ENCODE measurements around the gene EPHX1.
"Not testable (repeated sequence)": the region's sequence is repeated elsewhere in the genome, so short reads cannot be mapped to it uniquely, and the experiment has no call there.

The EPHX1 gene

GRCh38 chr1:225887554-225888288, 77.8 kb downstream of the EPHX1 start:
- H3K4me3 Mint-ChIP-seq, DNase-seq, H3K9me3 Mint-ChIP-seq, H3K27ac Mint-ChIP-seq, H3K36me3 Mint-ChIP-seq: not testable (repeated sequence)
- CTCF ChIA-PET, result interaction anchor here (2.3 kb wide), 1 partner anchor 10 kb away, joined by 9 read pairs; no protein-coding TSS in a partner anchor
- Mint-ChIP-seq H3K27me3 (peaks cover 47% of the 10 kb centered on the region), H3K4me1 (peaks cover 29% of the 10 kb centered on the region)

DNA sequence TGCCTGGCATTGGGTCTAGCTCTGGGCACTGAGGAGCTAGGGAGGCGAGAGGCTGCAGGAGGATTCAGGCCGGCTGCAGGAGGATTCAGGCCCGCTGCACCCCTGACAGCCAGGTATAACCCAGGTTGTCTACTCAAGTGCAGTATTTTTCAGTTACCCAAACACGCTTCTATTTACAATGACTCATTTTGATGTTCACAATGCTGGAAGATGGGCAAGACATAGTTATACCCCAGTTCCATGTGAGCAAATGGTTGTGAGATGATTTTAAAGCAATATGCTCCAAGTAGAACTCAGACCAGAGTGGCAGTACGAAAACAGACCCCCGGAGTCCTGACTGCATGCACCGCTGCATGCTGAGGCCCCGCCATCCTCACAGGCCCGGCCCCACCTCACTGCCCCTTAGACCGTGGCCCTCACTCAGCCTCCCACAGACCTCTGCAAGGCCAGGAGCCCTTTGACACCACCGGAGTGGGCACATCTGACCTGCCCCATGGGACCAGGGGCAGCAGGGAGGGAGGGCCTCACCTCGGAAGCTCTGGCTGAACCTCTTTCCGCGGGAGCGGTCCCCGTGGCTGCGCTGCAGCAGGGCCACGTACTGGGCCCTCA, 78.5 kb downstream of the EPHX1 start:
- Mint-ChIP-seq H3K9me3 (no peaks in the 10 kb centered on the region), H3K27me3 (peaks cover 51% of the 10 kb centered on the region), H3K36me3 (no peaks in the 10 kb centered on the region), H3K4me3 (no peak overlapping the region), H3K4me1 (peaks cover 25% of the 10 kb centered on the region), H3K27ac (no peak overlapping the region)
- CTCF ChIA-PET, result interaction anchor here (2.3 kb wide), 1 partner anchor 11 kb away, joined by 9 read pairs; no protein-coding TSS in a partner anchor
- DNase-seq, result no peak

DNA sequence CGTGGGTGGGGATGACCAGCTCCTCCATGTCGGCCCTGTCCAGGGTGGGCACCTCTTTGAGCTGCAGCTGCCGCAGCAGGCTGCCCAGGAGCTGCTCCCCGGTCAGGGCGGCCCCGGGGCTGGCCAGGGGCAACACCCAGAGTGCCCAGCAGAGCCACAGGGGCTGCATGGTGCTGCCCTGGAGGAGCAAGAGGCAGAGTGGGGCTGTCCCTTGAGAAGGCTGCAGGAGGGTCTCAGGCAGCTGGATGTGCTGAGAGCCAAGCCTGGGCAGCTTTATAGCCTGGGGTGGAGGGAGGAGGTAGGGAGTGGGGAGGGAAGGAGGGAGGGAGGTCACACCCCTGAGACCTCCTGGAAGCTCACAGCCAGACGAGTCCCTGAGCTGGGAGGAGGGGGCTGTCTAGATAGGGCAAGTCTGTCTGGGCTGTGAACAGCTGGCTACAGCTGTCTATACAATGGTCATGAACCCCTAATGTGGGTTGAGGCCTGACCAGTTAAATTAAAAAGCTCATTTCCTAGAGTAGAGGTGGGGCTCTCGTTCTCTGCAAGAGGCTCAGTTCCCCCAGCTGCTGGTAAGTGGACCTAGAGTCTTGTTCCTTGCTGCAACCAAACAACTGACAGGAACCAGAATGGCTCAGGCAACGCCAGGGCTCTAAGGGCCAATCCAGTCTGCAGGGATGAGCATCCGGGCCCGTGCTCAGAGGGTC, 79.1 kb downstream of the EPHX1 start, which contains the start of gene LEFTY1:
Gene LEFTY1, minus strand, starts transcription at position 249 of the 704 bp plus-strand sequence. Its CDS starts 80 bp downstream, at position 169.
- Mint-ChIP-seq H3K4me3 (no peak within 1 kb of the TSS), H3K27me3 (peaks cover 47% of the 10 kb centered on the region), H3K27ac (no peak within 1 kb of the TSS), H3K36me3 (no peaks in the 10 kb centered on the region), H3K4me1 (peaks cover 25% of the 10 kb centered on the region), H3K9me3 (no peaks in the 10 kb centered on the region)
- CTCF ChIA-PET, result interaction anchor here (2.3 kb wide), 1 partner anchor 12 kb away, joined by 9 read pairs; no protein-coding TSS in a partner anchor
- DNase-seq, result no peak

DNA sequence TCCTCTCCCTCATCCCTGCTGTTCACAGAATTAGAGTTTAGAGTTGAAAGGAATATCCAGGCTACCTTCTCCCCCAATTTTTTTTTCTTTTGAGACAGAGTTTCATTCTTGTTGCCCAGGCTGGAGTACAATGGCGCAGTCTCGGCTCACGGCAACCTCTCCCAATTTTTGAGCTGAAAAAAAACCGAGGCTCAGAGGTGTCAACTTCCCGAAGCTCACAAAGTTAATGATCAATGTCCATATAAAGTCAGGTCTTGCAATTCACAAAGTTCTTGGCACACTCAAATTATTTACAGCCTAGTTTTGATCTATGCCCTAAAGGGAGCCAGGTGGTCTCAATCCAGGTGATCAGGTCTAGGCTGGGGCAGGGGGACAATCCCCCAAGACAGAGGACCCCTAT, 79.8 kb downstream of the EPHX1 start:
- H3K27ac Mint-ChIP-seq, result no peak overlapping the region
- no peak for DNase-seq
- H3K9me3 Mint-ChIP-seq, result no peaks in the 10 kb centered on the region
- no peak overlapping the region for H3K4me3 Mint-ChIP-seq
- no peaks in the 10 kb centered on the region for H3K36me3 Mint-ChIP-seq
- CTCF ChIA-PET, result interaction anchor here (2.3 kb wide), 1 partner anchor 12 kb away, joined by 9 read pairs; no protein-coding TSS in a partner anchor
- peaks cover 47% of the 10 kb centered on the region for H3K27me3 Mint-ChIP-seq
- peaks cover 29% of the 10 kb centered on the region for H3K4me1 Mint-ChIP-seq

- no peak overlapping the region for H3K27ac Mint-ChIP-seq
- H3K9me3 Mint-ChIP-seq, result no peaks in the 10 kb centered on the region
- H3K36me3 Mint-ChIP-seq, result no peaks in the 10 kb centered on the region
- no peak overlapping the region for H3K4me3 Mint-ChIP-seq
- CTCF ChIA-PET, result interaction anchor here (2.1 kb wide), 1 partner anchor 8 kb away, joined by 7 read pairs; the partner anchor contains the start of gene TMEM63A
- peaks cover 47% of the 10 kb centered on the region for H3K27me3 Mint-ChIP-seq
- H3K4me1 Mint-ChIP-seq, result peaks cover 31% of the 10 kb centered on the region
- DNase-seq, result no peak
These were observed 80.7 kb downstream of the EPHX1 start for GRCh38 chr1:225890346-225891228.

- peaks cover 39% of the 10 kb centered on the region for H3K4me1 Mint-ChIP-seq
- H3K27ac Mint-ChIP-seq, result no peak overlapping the region
- H3K9me3 Mint-ChIP-seq, result no peaks in the 10 kb centered on the region
- no peaks in the 10 kb centered on the region for H3K36me3 Mint-ChIP-seq
- H3K4me3 Mint-ChIP-seq, result no peak overlapping the region
- DNase-seq, result no peak
- H3K27me3 Mint-ChIP-seq, result peaks cover 47% of the 10 kb centered on the region
- CTCF ChIA-PET, result interaction anchor here (2.1 kb wide), 1 partner anchor 9 kb away, joined by 7 read pairs; the partner anchor contains the start of gene TMEM63A
These were observed 81.5 kb downstream of the EPHX1 start for GRCh38 chr1:225891229-225891972.

DNA sequence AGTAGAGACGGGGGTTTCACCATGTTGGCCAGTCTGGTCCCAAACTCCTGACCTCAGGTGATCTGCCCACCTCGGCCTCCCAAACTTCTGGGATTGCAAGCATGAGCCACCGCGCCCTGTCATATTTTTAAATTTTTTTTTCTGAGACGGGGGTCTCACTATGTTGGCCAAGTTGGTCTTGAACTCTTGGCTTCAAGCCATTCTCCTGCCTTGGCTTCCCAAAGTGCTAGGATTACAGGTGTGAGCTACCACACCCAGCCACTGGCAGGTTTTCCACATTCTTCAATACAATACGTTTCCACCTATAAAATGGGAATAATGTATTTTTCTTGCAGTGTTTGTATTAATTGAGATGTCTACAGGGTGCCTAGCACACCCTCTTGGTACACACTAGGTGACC, 82.4 kb downstream of the EPHX1 start:
- H3K4me3 Mint-ChIP-seq, result no peak overlapping the region
- no peak for DNase-seq
- no peak overlapping the region for H3K27ac Mint-ChIP-seq
- H3K36me3 Mint-ChIP-seq, result no peaks in the 10 kb centered on the region
- peaks cover 38% of the 10 kb centered on the region for H3K27me3 Mint-ChIP-seq
- H3K4me1 Mint-ChIP-seq, result peaks cover 48% of the 10 kb centered on the region
- H3K9me3 Mint-ChIP-seq, result no peaks in the 10 kb centered on the region
- CTCF ChIA-PET, result interaction anchor here (2.1 kb wide), 1 partner anchor 10 kb away, joined by 7 read pairs; the partner anchor contains the start of gene TMEM63A

Measured in activated naive CD4-positive, alpha-beta T cell treated with anti-CD3 and anti-CD28 coated beads, Interleukin-2, amount 10 ng/mL, durations not matched to agents 7 days and 5 days (primary cell).